CD4-positive, CD25-positive, alpha-beta regulatory T cell (primary cell): Measurements from ENCODE around the gene TDRD10. TPM values are rescaled to one million over a fixed set of nuclear protein-coding genes. Genes with fewer than 3 reads are reported as not detected.

Experiments used
- ATAC-seq, 2 donors: fragments of 150-1000 bp; cut with Tn5 transposase; one replicate each; pipeline ENCODE4 v1.10.0; 2021; ENCODE audit warnings: low read depth in 2 of 2, moderate number of reproducible peaks in 2 of 2, moderate library complexity in 1 of 2
- DNase-seq, 3 donors: peaks; one replicate each; pipeline versions ENCODE4 v3.0.0 to v3.0.0-alpha.2; 2012 to 2022; ENCODE audit warnings: mixed read lengths in 1 of 3
- H3K27ac ChIP-seq: one replicate; pipeline ENCODE4 v1.7.0; 2013; ENCODE audit warnings: mild to moderate bottlenecking, low read length; ENCODE audit not compliant: insufficient read depth, poor library complexity, severe bottlenecking
- H3K27me3 ChIP-seq: one replicate; pipeline ENCODE4 v1.7.0; 2013; ENCODE audit warnings: low read length; ENCODE audit not compliant: control insufficient read depth, insufficient read depth
- H3K36me3 ChIP-seq: one replicate; pipeline ENCODE4 v1.7.0; 2013; ENCODE audit warnings: mild to moderate bottlenecking, low read length, moderate library complexity; ENCODE audit not compliant: control insufficient read depth, insufficient read depth
- H3K4me1 ChIP-seq: 2 replicates; pipeline ENCODE4 v1.7.0; 2013; ENCODE audit warnings: mild to moderate bottlenecking, low read length; ENCODE audit not compliant: insufficient read depth, control insufficient read depth, poor library complexity, severe bottlenecking
- H3K4me3 ChIP-seq: one replicate; pipeline ENCODE4 v1.7.0; 2013; ENCODE audit warnings: low read depth, mild to moderate bottlenecking, low read length, moderate library complexity
- H3K9me3 ChIP-seq, 2 experiments: 1 replicate in 1 of 2; 2 replicates in 1 of 2; pipeline ENCODE4 v1.7.0; 2013; ENCODE audit warnings: low read length in 2 of 2, mild to moderate bottlenecking in 1 of 2, moderate library complexity in 1 of 2; ENCODE audit not compliant: control insufficient read depth in 2 of 2
- H3K27ac Mint-ChIP-seq, 3 donors: one replicate each; pipeline ENCODE4 v1.8.0; 2020 to 2022; ENCODE audit warnings: mild to moderate bottlenecking in 3 of 3, mixed read lengths in 3 of 3, moderate library complexity in 2 of 3
- H3K27me3 Mint-ChIP-seq: one replicate; pipeline ENCODE4 v1.8.0; 2022; ENCODE audit warnings: mild to moderate bottlenecking, mixed read lengths
- H3K36me3 Mint-ChIP-seq: one replicate; pipeline ENCODE4 v1.8.0; 2020; ENCODE audit warnings: mixed read lengths
- H3K4me1 Mint-ChIP-seq, 4 donors: one replicate each; pipeline ENCODE4 v1.8.0; 2020 to 2022; ENCODE audit warnings: mixed read lengths in 4 of 4, mild to moderate bottlenecking in 1 of 4
- H3K4me3 Mint-ChIP-seq, 4 donors: one replicate each; pipeline ENCODE4 v1.8.0; 2020 to 2022; ENCODE audit warnings: mild to moderate bottlenecking in 4 of 4, mixed read lengths in 4 of 4, moderate library complexity in 3 of 4
- H3K9me3 Mint-ChIP-seq, 7 donors: one replicate each; pipeline ENCODE4 v1.8.0; 2020 to 2022; ENCODE audit warnings: mixed read lengths in 7 of 7, mild to moderate bottlenecking in 3 of 7, moderate library complexity in 2 of 7
- polyA plus RNA-seq, 4 donors: library from polyadenylated mRNA; unstranded; fragments of 300-500 nt; fragmentation: Illumina TruSeq; gene quantifications; one replicate each; pipeline ENCODE4 v1.2.3, GENCODE V29; 2021
- total RNA-seq: library from RNA; stranded (reverse); gene quantifications from one replicate; pipeline ENCODE4 v1.2.3, GENCODE V29; 2022

Gene TDRD10
- total and polyA plus RNA-seq, 5 donors from 2014 or later: not detected

DNA sequence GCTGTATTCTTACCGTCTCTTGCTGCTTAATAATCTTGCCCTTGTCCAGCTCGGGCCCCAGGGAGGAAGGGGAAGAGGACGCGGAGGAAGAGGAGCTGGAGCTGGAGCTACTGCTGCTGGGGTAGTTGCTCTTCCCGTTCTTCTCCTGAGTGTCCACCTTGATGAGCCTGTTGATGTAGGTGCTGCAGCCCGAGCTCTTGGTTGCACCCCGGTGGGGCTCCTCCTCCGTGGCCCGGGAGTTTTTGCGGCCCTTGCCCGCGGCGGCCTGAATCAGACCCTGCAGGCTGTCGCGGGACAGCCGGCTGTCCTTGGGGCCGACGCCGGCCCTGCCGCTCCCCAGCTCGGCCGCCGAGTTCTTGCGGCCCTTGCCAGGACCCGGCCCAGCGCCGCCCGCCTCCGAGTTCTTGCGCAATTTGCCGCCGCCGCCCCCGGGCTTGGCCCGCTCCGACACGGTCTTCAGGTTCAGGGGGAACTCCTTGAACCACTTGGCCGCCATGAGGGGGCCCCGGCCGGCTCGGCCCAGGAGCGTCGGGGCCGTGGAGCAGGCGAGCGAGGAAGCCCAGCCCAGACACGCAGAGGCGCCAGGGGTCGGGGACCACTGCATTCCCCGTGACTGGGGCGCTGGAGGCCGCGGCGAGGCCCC is 475 bp upstream of the TDRD10 start:
- no peak overlapping the region for H3K4me3 ChIP-seq
- H3K9me3 ChIP-seq: no peaks in the 10 kb centered on the region
- no peak for DNase-seq
- H3K27me3 ChIP-seq: peaks cover 51% of the 10 kb centered on the region
- no peak overlapping the region for H3K27ac ChIP-seq
- H3K9me3 Mint-ChIP-seq: peaks cover 0 to 9% (median 0%) of the 10 kb centered on the region in 7 donors
- no peaks in the 10 kb centered on the region for H3K36me3 Mint-ChIP-seq
- H3K4me1 ChIP-seq: peaks cover 16% of the 10 kb centered on the region
- no peaks in the 10 kb centered on the region for H3K36me3 ChIP-seq
- H3K4me1 Mint-ChIP-seq: peaks cover 0 to 12% (median 2%) of the 10 kb centered on the region in 4 donors
- H3K27ac Mint-ChIP-seq: no peak overlapping the region
- ATAC-seq: peak in 1 of 2 donors; percentile 20
- H3K4me3 Mint-ChIP-seq: peak overlapping the region; percentile 26 to 66 (median 48)
- H3K27me3 Mint-ChIP-seq: peaks cover 64% of the 10 kb centered on the region

DNA sequence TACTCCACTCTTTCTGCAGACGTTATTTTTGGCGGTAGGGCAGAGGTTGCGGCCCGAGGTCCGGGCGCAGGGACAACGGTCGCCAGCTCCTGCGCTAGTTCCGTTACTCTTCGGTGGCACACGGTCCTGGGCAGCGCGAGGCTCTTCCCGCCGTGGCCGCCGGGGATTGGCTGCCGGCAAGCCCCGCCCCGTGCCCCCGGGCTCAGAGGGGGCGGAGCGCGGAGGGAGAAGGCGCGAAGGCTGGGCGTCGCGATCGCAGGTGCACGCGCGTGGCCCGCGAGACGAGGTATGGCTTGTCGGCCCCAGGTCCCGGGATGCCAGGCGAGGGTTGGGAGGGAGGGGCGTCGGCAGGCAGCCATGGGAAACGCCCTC is 711 bp downstream of the TDRD10 start:
- DNase-seq: no peak
- Mint-ChIP-seq H3K27me3 (peaks cover 60% of the 10 kb centered on the region), H3K4me1 (peaks cover 0 to 6% (median 0%) of the 10 kb centered on the region in 4 donors)

DNA sequence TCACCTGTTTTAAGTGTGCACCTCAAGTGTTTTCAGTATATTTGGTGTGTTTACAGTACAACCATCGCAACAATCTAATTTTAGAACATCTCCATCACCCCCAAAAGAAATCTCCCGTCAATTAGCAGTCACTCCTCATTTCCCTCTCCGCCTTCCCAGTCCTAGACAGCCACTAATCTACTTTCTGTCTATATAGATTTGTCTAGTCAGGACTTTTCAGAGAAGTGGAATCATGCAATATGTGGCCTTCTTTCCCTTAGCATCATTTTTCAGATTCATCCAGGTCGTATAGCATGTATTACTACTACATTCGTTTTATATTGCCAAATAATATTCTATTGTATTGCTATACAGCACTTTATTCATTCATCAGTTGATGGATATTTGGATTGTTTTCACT is 1.9 kb downstream of the TDRD10 start:
- Histone ChIP-seq H3K27me3 (peaks cover 58% of the 10 kb centered on the region), H3K9me3 (no peaks in the 10 kb centered on the region), H3K27ac (no peak overlapping the region), H3K4me1 (peaks cover 16% of the 10 kb centered on the region), H3K4me3 (no peak overlapping the region), H3K36me3 (no peaks in the 10 kb centered on the region)
- Mint-ChIP-seq H3K4me1 (peaks cover 0 to 6% (median 0%) of the 10 kb centered on the region in 4 donors), H3K4me3 (peak overlapping the region in 3 of 4 donors; percentile 8 to 23 (median 13)), H3K27me3 (peaks cover 62% of the 10 kb centered on the region), H3K27ac (no peak overlapping the region), H3K9me3 (peaks cover 0 to 9% (median 0%) of the 10 kb centered on the region in 7 donors), H3K36me3 (no peaks in the 10 kb centered on the region)
- no peak for DNase-seq
- ATAC-seq: no peak

More for the DNA sequence above, 711 bp downstream of the TDRD10 start:
- Histone ChIP-seq H3K27ac (no peak overlapping the region), H3K4me3 (no peak overlapping the region), H3K9me3 (no peaks in the 10 kb centered on the region), H3K4me1 (peaks cover 16% of the 10 kb centered on the region), H3K27me3 (peaks cover 53% of the 10 kb centered on the region), H3K36me3 (no peaks in the 10 kb centered on the region)
- peak overlapping the region in 1 of 4 donors; percentile 61 for H3K4me3 Mint-ChIP-seq
- no peak for ATAC-seq
- peak overlapping the region in 1 of 3 donors; percentile 48 for H3K27ac Mint-ChIP-seq
- H3K36me3 Mint-ChIP-seq: no peaks in the 10 kb centered on the region
- H3K9me3 Mint-ChIP-seq: peaks cover 0 to 9% (median 0%) of the 10 kb centered on the region in 7 donors

DNA sequence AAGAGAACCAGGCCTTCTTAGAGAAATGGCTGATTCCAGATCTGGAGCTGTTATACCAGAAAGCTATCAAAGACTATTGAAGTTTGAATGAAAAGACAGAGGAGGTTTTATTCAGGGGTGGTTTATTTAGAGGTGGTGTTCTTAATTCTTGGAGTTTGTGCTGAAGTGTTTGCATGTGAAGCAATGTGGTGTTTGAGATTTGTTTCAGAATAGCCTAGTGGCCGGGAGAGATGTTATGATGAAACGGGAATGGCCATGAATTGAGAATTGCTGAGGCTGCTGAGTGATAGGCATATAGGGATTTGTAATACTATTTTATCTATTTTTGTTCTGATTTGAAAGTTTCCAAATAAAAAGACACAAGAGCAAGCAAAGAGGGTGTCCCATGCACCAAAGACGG is 10.7 kb downstream of the TDRD10 start:
- Mint-ChIP-seq H3K4me3 (no peak overlapping the region), H3K4me1 (no peaks in the 10 kb centered on the region), H3K27me3 (peaks cover 61% of the 10 kb centered on the region), H3K9me3 (peaks cover 0 to 5% (median 0%) of the 10 kb centered on the region in 7 donors), H3K36me3 (peaks cover 8% of the 10 kb centered on the region), H3K27ac (no peak overlapping the region)
- DNase-seq (no peak), ATAC-seq (no peak)
- Histone ChIP-seq H3K4me3 (no peak overlapping the region), H3K27ac (no peak overlapping the region), H3K4me1 (no peaks in the 10 kb centered on the region), H3K27me3 (peaks cover 15% of the 10 kb centered on the region), H3K36me3 (no peaks in the 10 kb centered on the region), H3K9me3 (no peaks in the 10 kb centered on the region)

DNA sequence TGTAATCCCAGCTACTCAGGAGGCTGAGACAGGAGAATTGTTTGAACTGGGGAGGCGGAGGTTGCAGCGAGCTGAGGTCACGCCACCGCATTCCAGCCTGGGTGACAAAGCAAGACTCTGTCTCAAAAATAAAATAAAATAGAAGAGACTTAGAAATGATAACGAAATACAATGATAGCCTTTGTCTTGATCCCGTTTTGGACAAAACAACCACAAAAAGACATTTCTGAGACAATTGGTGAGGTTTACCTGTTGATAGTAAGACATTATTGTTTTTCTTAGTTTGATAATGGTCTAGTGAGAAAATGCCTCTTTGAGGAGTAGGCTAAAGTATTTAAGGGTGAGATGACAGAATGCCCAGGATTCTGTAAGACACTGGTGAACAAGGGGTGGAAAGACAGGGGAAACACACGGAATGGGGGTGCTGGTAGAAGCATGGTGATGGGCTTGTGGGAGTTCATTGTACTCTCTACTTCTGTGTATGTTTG is 12.1 kb downstream of the TDRD10 start:
- H3K27ac Mint-ChIP-seq: no peak overlapping the region
- no peaks in the 10 kb centered on the region for H3K4me1 Mint-ChIP-seq
- H3K4me1 ChIP-seq: no peaks in the 10 kb centered on the region

DNA sequence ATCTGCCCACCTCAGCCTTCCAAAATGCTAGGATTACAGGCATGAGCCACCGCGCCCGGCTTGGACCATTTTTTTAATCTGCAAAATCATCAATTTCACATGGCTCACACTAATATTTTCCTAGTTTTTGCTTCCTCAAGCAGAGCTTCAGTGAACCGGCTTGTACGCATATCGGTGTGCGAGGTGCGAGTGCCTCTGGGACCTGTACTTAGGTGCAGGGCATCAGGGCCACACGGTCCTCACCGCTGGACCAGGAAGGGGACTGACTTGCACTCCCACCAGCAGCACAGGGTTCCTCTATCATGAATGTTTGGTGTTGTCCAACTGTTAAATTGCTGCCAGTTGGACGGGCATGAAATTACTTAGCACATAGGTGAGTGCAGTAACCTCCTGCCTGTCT is 15.6 kb downstream of the TDRD10 start:
- no peak overlapping the region for H3K27ac ChIP-seq
- Mint-ChIP-seq H3K9me3 (peaks cover 0 to 3% (median 0%) of the 10 kb centered on the region in 7 donors), H3K27me3 (peaks cover 40% of the 10 kb centered on the region), H3K36me3 (peaks cover 8% of the 10 kb centered on the region), H3K4me3 (no peak overlapping the region), H3K4me1 (no peaks in the 10 kb centered on the region), H3K27ac (no peak overlapping the region)
- DNase-seq: no peak
- peaks cover 8% of the 10 kb centered on the region for H3K27me3 ChIP-seq
- no peak overlapping the region for H3K4me3 ChIP-seq
- no peak for ATAC-seq
- H3K9me3 ChIP-seq: no peaks in the 10 kb centered on the region
- H3K4me1 ChIP-seq: no peaks in the 10 kb centered on the region
- H3K36me3 ChIP-seq: no peaks in the 10 kb centered on the region

More for the DNA sequence above, 12.1 kb downstream of the TDRD10 start:
- H3K9me3 ChIP-seq: no peaks in the 10 kb centered on the region
- ATAC-seq (no peak), DNase-seq (no peak)
- H3K27me3 Mint-ChIP-seq: peaks cover 49% of the 10 kb centered on the region
- no peak overlapping the region for H3K4me3 Mint-ChIP-seq
- H3K27me3 ChIP-seq: peaks cover 5% of the 10 kb centered on the region
- H3K27ac ChIP-seq: no peak overlapping the region
- H3K36me3 ChIP-seq: no peaks in the 10 kb centered on the region
- no peak overlapping the region for H3K4me3 ChIP-seq
- H3K36me3 Mint-ChIP-seq: peaks cover 8% of the 10 kb centered on the region
- H3K9me3 Mint-ChIP-seq: peaks cover 0 to 3% (median 0%) of the 10 kb centered on the region in 7 donors

DNA sequence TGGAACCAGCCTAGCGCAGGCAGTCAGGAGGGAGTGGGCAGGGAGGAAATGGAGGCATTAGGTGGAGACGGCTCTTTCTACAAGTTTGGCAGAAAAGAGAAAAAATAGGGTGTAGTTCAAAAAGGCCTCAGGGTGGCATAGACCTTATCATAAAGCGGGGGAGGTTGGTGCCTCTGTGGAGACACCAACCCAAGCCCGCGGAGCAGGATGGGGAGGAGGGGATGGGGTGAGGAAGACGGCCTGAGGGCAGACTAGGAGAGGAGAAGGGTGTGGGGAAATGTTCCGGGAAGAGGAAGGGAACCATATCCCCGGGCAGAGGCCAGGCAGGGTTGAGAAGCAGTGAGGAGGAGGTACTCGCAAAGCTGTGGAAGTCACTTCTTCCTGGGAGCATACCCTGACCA is 17.6 kb downstream of the TDRD10 start:
- H3K27ac Mint-ChIP-seq: no peak overlapping the region
- H3K4me1 Mint-ChIP-seq: no peaks in the 10 kb centered on the region
- ATAC-seq (no peak), DNase-seq (no peak)
- H3K4me1 ChIP-seq: no peaks in the 10 kb centered on the region
- no peak overlapping the region for H3K27ac ChIP-seq
- H3K27me3 ChIP-seq: peaks cover 6% of the 10 kb centered on the region
- H3K36me3 ChIP-seq: no peaks in the 10 kb centered on the region
- peaks cover 43% of the 10 kb centered on the region for H3K27me3 Mint-ChIP-seq
- peaks cover 8% of the 10 kb centered on the region for H3K36me3 Mint-ChIP-seq
- no peaks in the 10 kb centered on the region for H3K9me3 ChIP-seq
- no peak overlapping the region for H3K4me3 ChIP-seq
- H3K4me3 Mint-ChIP-seq: no peak overlapping the region
- H3K9me3 Mint-ChIP-seq: peaks cover 0 to 3% (median 0%) of the 10 kb centered on the region in 7 donors

DNA sequence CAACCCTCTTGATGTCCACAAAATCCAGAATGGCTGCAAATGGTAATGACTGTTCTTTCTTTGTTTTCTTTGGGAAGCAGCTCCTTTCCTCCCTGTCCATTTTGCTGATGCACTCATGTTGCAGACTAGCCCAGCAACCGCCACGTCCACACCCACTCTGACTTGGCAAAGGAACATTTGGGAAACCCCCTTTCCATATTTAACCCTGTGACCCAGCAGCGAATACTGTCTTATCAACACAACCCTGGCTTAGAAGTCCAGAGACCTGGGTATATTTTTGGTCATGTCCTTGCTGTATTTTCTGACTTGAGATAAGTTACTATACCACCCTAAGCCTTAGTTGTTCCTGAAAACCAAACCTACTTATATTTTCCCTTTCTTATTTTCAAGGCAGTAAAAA is 18.3 kb downstream of the TDRD10 start:
- H3K27me3 ChIP-seq: peaks cover 6% of the 10 kb centered on the region
- H3K9me3 ChIP-seq: no peaks in the 10 kb centered on the region
- no peak overlapping the region for H3K4me3 ChIP-seq
- Mint-ChIP-seq H3K4me3 (no peak overlapping the region), H3K27me3 (peaks cover 43% of the 10 kb centered on the region), H3K27ac (no peak overlapping the region), H3K9me3 (peaks cover 0 to 3% (median 0%) of the 10 kb centered on the region in 7 donors), H3K36me3 (peaks cover 8% of the 10 kb centered on the region), H3K4me1 (no peaks in the 10 kb centered on the region)
- no peaks in the 10 kb centered on the region for H3K36me3 ChIP-seq
- ATAC-seq: no peak
- no peak overlapping the region for H3K27ac ChIP-seq
- no peak for DNase-seq
- H3K4me1 ChIP-seq: no peaks in the 10 kb centered on the region
